Hematopoietic multipotent progenitor cell treated with erythropoietin and hydrocortisone succinate and interleukin-3 and kit ligand, for 17 days (in vitro differentiated cells): Measurements from ENCODE around the gene PARP6.
A peak's percentile ranks its signal among the peaks of the same experiment; 100 is the strongest.

Experiments used
- DNase-seq: peaks from one replicate; pipeline ENCODE4 v3.0.0-alpha.2; 2015; ENCODE audit warnings: low spot score

The PARP6 gene

DNA sequence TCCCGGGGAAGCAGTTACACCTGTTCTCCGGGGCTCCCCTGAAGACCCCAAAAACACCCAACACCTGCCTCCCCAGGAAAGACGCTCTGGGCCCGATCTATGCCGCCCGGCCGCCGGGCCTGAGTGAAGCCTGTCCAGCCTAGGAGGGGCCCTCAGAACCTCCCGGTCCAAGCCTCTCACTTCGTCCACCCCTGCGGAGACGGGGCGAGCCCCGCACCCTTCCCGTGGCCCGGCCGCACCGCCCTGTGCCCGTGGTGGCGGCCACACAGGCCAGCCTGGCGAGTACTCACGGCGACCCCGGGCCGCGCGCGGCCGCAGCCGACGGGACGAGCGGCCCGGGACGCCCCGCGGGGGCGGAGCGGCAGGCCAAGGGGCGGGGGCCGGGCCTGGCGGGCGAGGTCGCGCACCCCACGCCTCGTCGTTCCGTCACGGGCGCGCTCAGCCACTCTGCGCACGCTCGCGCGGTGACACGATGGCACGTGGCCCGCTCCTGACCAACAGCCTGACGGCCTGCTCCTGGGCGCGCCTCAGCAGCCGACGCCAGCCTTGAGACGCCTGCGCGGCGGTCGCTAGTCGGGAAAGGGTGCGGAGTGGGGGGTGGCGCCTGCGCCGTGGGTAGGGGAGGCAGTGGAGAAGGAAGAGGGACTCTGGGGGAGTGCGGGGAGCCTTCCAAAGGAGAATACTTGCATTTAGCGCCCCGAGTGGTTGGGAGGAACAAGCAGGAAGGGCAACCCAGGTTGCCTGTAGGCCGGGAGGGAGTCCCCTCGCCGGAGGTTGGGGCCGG is at the start of gene PARP6:
TSS of gene PARP6 (minus strand) at position 342 of the 784 bp plus-strand sequence. CDS start 5,077 bp downstream, outside the sequence.
- peak; percentile 12 for DNase-seq

- peak; percentile 47 for DNase-seq
Measured at GRCh38 chr15:72319985-72320671, 47.8 kb upstream of the PARP6 start, which contains the start of gene CELF6. TSS of gene CELF6 (minus strand) at chr15:72320157. CDS start at chr15:72319874, 283 bp downstream.

- DNase-seq = peak; percentile 24
Measured at GRCh38 chr15:72319360-72319984, 47.1 kb upstream of the PARP6 start.

DNA sequence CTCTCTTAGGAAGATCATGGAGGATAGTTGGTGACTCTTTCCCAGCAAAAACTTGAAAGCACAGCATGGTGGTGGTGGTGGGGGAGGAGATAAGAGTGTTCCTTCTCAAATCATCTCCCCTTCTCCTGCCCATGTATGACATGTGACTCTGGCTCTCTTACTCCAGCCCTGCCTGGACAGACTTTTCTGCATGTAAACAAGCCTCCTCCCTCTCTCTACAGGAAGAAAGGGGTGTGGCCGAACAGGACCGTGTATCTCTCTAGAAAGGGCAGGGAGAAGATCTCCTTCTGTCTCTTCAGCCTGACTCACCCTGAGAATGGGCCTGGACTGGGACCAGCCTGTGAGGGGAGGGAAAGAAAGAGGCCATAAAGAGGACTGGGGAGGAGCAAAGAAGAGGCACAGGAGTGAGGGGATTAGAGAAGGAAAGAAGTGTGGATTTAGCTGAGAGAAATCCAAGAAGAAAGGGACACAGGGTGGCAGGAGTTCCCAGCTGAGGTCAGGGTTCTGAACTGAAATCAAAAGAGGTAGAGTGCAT is 46.1 kb upstream of the PARP6 start:
- DNase-seq = peak; percentile 33

GRCh38 chr15:72315706-72316370 is 43.5 kb upstream of the PARP6 start:
- no peak for DNase-seq

DNA sequence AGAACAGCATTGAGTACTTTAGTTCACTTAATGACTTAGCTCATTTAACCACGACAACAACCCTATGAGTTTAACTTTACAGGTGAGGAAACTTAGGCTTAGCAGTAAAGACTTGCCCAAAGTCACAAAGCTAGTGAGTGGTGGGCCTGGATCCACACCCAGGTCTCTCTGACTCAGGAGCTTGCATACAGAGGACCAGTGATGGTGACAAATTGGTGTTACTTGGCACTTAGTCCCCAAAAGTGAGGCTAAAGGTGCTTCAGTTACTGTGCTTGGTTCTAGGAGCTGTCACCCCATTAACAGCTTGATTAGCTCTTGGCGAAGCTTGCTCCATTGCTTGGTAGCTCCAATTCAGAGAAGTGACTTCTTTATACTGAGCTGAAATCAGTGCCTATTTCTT is 41.5 kb upstream of the PARP6 start:
- DNase-seq = no peak

- DNase-seq = no peak
Measured at GRCh38 chr15:72313448-72313840, 41.1 kb upstream of the PARP6 start.

GRCh38 chr15:72312605-72313447 is 40.5 kb upstream of the PARP6 start:
- DNase-seq = peak; percentile 48

- DNase-seq = no peak
Measured at GRCh38 chr15:72307026-72307425, 34.7 kb upstream of the PARP6 start.

DNA sequence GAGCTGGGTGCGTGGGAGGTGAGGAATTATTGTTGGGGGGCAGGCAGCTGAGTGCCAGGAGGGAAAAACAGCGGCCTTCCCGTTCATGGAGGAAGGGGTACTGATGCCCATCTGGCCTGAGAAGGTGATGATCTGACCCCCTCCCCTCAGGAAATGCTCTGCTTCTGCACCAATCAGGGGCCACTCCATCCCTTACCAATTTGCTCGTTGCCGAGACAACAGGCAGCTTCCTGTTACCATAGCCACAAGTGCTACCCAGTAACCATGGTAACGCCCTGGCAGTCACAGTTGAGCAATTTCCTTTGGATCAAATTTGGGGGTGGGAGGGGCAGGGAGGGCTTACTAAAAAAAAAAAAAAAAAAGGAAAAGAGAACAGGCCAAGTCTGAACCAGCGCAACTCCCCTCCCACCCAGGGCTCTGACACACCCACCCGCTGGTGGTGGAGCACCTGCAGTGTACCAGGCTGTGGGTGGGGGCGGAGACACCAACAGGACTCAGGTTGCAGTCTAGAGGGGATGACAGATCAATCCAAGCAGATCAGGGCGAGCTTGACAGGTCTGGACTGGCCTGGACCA is 33.9 kb upstream of the PARP6 start:
- no peak for DNase-seq

GRCh38 chr15:72304596-72304995 is 32.2 kb upstream of the PARP6 start:
- no peak for DNase-seq

- DNase-seq = no peak
Measured at GRCh38 chr15:72302955-72303354, 30.6 kb upstream of the PARP6 start.

DNA sequence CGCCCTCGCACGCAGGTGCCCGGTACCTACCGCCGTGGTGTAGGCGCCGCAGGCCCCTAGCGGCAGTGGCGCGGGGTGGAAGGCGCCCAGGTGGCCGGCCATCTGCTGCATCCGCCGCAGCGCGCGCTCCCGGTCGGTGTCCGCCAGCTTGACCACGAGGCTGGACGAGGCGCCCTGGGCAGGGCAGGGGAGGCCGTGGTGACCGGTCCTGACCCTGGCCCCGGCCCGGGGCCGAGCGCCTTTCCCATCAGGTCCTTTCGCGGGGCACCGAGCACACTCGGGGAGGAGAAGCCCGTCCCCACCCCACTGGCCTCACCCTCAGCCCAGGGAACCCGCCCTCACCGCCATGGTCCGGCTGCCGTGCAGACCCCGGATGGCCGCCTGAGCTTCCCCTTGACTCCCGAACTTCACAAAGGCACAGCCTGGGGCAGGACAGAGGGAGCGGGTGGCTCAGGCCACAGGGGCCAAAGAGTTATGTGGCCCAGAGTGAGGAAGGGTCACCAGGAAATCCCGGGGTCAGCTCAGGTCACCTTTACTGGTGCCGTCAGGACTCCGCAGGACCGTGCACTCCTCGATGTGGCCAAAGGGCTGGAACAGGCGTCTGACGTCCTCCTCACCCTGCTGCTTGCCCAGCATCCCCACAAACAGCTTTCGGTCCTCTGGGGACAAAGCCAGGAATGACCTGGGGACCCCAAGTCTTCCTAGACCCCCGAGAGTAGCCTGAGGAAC is 17.4 kb upstream of the PARP6 start:
- DNase-seq = no peak

GRCh38 chr15:72288796-72289596 is 16.6 kb upstream of the PARP6 start:
- DNase-seq = no peak

DNA sequence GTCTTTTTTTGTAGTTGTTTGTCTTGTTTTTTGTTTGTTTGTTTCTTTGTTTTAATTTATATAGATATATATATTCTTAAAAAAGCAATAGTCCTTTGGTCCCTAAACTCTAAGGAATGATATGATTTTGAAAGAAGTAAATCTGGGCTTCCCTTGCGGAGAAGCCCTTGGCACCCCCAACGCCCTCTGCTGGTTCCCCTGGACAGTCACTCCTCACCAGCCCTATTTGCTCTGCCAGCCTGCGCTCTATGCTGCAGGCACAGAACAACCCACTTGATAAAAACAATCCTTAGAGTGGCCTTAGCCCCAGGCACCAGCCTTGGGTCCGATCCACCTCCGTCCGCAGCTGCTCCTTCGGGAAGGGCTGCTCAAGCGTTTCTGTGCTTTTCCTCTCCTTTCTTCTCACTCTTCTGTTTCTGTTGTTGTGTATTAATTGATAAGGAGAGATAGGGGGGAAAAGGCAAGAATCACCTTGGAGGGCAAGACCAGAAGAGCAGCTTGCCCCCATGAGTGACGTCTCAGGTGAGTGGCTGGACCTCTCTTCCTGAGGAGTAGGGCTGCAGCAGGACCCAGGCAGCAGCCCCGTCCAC is 13.7 kb upstream of the PARP6 start:
- no peak for DNase-seq

DNA sequence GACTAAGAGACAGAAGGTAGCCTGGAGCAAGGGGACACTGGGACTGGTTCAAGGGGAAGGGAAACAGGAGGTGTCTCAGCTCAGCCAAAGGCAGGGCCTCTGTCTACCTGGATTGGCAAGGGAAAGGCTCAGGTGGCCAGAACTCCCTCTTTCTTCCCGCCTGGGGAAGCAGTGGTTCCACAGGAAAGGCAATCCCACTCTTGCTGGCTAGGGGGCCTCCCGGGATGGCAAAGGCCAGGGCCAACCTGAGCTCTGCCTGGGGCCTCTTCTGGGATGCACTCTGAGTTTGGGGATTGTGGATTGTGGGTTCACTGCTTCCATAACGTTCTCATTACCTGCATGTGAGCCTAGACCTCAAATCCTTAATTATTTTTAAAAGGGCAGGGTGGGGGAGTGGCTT is 13.0 kb upstream of the PARP6 start:
- no peak for DNase-seq

DNA sequence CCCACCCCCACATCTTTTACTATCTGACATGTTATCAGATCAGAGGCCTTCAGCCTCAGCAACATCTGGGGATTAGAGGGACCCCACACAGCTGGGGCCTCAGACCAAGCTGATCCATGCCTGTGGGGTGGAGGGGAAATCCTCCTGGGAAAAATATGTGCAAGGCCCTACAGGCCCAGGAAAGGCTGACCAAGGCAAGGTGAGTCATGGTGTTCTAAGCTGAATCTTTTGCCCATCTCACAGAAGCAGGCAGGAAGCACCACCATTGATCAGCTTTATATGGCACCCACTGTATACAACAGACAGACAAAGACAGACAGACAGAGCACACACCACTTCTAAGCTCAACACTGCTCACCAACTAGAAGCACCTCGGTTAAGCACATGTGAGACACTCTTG is 12.4 kb upstream of the PARP6 start:
- DNase-seq = no peak

DNA sequence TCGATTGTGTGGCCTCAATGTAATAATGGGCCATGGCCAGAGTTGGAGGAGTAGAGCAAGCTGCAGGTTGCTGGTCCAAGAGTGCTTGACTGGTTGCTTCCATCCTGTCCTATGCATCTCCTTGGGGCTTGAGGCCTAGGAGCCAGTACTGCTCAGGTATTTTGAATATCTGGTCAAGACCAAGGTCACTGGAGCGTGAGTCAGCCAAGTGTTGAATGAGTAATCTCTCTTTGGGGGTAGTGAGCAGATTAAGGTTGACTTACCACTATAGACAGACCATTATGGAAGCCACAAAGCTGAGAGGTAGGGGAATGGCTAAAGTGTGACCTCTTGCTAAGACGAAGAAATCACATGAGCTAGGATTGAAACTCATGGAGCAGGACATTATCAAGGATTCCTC is 9.4 kb upstream of the PARP6 start:
- no peak for DNase-seq

GRCh38 chr15:72280751-72281150 is 8.4 kb upstream of the PARP6 start:
- DNase-seq = no peak
